NCI-H82 (cell line): ENCODE data around the gene VMP1.
"Not testable (repeated sequence)": the region's sequence is repeated elsewhere in the genome, so short reads cannot be mapped to it uniquely, and the experiment has no call there.

Source experiments
- DNase-seq: peaks from one replicate; lab custom pipeline; 2025; lab: John Stamatoyannopoulos, UW

VMP1 gene

GRCh38 chr17:59755069-59755468, 47.6 kb downstream of the VMP1 start:
- not testable (repeated sequence) for DNase-seq

- no peak for DNase-seq
Measured at GRCh38 chr17:59756236-59756818, 48.9 kb downstream of the VMP1 start.

GRCh38 chr17:59757043-59757442, 49.6 kb downstream of the VMP1 start:
- DNase-seq, result no peak

DNA sequence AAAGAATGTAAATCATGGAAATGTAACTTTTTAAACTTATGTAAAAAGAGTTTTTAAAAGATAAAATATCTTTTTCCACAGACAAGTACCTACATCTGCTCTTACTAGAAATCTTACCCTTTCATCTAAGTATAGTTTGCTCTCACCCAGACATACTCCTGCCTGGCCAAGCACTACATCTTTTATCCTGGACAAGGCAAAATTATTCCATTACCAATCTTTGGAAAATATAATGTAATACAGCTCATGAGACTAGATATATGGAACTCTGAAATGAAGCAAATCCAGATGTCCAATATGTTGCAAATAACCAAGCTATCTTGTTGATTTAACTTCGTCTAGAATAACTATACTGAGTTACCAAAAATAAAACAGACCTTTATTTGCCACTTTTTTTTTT, 50.0 kb downstream of the VMP1 start:
- DNase-seq, result no peak

DNA sequence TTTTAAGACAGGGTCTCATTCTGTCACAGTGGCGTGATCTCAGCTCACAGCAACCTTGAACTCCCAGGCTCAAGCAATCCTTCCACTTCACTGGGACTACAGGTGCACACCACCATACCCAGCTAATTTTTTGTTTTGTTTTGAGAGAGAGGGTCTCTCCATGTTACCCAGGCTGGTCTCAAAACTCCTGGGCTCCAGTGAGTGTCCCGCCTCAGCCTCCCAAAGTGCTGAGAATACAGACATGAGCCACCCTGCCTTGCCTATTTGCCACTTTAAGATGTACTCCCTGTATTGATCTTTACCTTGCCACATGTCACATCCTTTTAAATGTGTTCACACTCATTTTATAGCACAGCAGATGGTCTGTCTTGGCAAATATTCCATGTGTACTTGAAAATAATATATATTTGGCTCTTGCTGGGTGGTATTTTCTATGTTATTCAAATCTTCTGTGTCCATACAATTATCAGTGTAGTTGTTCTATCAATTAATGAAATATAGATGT, 50.5 kb downstream of the VMP1 start:
- DNase-seq, result no peak

DNA sequence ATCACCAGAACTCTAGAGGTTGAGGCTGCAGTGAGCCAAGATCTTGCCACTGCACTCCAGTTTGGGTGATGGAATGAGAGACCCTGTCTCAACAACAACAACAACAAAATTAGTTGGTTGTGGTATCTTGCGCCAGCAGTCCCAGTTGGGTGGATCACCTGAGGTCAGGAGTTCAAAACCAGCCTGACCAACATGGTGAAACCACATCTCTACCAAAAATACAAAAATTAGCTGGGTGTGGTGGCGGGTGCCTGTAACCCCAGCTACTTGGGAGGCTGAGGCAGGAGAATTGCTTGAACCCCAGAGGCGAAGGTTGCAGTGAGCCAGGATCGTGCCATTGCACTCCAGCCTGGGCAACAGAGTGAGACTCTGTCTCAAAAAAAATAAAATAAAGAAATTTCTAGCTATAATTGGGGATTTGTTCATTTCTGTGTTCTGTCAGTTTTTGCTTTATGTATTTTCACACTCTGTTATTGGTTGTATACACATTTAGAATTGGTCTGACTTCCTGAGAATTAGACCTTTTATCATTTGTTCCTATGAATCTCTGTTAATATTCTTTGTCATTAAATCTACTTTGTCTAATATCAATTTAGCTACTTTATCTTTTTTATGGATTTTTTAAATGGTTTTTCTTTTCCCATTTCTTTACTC, 51.7 kb downstream of the VMP1 start:
- DNase-seq, result not testable (repeated sequence)

GRCh38 chr17:59760160-59760559, 52.7 kb downstream of the VMP1 start:
- no peak for DNase-seq

DNA sequence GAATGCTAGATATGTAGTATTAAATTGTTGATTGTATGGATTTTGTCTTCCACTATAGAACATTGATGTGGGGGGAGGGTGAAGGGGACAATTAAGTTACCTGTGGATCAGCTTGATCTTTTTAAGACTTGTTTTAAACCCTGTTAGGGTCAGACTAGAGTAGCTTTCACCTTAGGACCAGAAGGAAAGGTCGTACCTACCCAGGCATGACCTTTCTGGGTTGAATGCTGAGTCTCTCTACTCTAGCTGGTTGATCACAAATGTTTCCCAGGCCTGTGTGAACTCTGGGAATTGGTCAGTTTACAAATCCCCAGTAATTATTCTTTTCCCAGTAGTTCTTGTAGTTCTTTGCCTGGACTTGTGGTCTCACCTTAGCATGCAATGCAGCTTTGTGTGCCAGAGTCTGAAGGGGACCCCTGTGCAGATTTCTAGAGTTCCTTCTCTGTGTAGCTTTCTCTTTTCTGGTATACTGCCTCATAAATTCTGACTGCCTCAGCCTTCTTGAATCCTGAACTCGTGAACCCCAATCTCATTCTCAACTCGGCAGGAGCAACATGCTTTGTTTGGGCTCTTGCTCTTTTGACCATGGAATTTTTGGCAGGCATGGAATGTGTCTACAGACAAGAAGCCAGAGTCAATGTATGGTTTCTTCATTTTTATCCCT, 54.1 kb downstream of the VMP1 start:
- DNase-seq, result no peak

- no peak for DNase-seq
Measured at GRCh38 chr17:59762049-59762823, 54.8 kb downstream of the VMP1 start.

DNA sequence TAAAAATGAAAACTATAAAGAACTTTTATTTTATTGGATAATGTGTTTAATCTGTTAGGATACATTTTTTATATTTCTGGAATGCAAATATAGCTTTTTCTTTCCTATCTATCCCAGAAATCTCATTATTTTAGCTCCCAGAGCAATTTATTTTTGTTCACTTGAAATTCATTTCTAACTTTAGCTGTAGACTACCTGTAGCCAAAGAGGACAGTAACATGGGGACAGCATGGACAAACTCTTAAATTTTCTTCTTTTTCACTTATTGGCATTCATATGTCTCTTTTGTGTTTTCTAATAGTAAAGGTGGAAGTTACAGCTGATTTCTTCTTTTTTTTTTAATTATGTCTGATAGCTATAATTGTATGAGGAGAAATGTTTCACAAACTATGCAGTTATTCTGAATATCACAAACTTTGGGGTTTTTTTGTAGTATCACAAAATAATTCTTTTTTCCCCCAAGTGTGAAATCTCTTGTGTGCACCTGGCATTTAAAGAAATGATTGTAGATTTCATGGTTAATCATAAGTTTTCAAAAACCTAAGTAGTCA, 55.4 kb downstream of the VMP1 start:
- DNase-seq, result no peak

GRCh38 chr17:59763861-59764260, 56.4 kb downstream of the VMP1 start:
- DNase-seq, result no peak

GRCh38 chr17:59764292-59764741, 56.9 kb downstream of the VMP1 start:
- DNase-seq, result no peak

DNA sequence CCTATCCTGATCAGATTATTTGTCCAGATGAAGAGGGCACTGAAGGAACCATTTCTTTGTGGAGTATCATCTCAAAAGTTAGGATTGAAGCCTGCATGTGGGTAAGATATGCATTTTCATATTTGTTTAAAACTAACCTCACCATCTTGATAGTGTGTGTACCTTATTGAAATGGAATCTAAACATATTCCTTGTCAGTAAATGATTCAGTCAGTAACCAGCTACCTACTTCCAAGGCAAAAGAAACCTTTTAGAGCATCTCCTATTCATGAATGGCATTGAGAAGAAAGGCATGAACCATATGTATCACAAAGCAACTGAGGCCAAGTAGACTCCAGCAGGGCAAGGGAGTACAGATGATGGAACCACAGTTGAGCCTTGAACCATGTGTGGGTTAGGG, 57.6 kb downstream of the VMP1 start:
- DNase-seq, result no peak

DNA sequence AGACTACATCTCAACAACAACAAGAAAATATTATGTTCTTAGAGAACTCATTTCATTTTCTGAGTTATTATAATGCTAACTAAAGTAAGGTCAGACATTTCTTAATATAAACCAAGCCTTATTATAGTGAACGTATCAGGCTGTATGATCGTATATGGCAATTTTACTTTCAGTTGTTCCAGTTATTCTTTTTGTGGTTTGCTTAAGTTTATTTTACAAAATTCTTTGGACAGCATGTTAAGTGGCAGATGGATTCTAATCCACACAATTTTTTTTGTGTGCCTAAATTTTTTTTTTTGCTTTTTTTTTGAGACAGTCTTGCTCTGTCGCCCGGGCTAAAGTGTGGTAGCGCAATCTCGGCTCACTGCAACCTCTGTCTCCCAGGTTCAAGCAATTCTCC, 59.0 kb downstream of the VMP1 start:
- DNase-seq, result no peak

- DNase-seq, result no peak
Measured at GRCh38 chr17:59767176-59767575, 59.7 kb downstream of the VMP1 start.

DNA sequence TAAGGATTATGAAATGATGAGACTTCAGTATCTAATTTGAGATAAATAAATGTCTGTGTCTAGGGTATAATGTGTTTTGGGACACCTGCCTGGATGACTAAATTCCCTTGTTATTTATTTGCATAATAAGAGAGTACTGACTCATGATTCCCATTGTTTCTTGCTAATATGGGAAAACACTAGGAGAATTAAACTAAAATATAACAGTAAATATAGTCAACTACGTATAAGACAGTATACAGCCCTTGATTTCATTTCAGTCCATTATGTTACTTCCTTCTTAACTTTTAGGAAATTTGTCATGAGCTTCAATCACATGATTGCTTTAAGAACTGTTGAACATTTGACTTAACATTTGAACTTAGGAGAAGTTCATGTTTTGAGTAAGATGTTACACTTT, 62.4 kb downstream of the VMP1 start:
- no peak for DNase-seq

DNA sequence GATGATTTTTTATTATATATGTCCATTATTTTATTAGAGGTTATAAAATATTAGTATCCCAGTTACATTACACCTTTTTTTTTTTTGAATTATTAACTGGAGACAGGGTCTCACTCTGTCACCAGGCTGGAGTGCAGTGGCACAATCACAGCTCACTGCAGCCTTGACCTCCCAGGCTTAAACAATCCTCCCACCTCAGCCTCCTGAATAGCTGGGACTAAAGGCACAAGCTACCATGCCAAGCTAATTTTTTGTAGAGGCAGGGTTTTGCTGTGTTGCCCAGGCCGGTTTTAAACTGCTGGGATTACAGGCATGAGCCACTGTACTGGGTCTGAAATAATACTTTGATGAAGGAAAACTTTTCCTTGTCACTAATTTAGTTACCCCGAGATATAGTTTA, 63.6 kb downstream of the VMP1 start:
- no peak for DNase-seq

GRCh38 chr17:59775786-59776350, 68.4 kb downstream of the VMP1 start:
- no peak for DNase-seq

- no peak for DNase-seq
Measured at GRCh38 chr17:59776577-59776976, 69.1 kb downstream of the VMP1 start.

DNA sequence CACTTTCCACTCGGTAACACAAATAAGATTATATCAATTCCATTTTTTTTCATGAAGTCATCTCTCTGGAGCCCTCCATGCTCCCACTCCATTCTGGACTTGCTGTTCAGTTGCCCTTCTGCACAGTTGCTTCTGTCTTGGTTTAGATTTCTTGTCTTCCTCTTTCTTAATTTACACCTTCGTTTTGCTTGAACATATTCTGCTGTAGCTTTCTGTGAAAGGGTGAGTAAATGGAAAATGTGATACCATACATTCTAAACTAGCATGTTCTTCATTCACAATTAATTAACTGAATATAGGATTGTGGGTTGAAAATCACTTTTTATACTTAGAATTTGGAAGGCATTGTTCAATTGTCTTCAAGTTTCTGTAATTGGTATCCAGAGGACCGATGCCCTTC, 69.6 kb downstream of the VMP1 start:
- DNase-seq, result no peak

GRCh38 chr17:59778996-59779395, 71.5 kb downstream of the VMP1 start:
- no peak for DNase-seq

GRCh38 chr17:59779521-59779920, 72.1 kb downstream of the VMP1 start:
- no peak for DNase-seq
